Esophagus muscularis mucosa (tissue), 4 donors: ENCODE measurements around the gene PARG.
"Not testable (repeated sequence)": the region's sequence is repeated elsewhere in the genome, so short reads cannot be mapped to it uniquely, and the experiment has no call there.

Source experiments
- EP300 ChIP-seq: sonication (generic); formaldehyde crosslinking; IDR thresholded peaks from one replicate; pipeline ENCODE4 v1.6.1; 2017; ENCODE audit warnings: antibody characterized with exemption
- POLR2AphosphoS5 ChIP-seq, 2 donors: sonication (generic); formaldehyde crosslinking; IDR thresholded peaks; one replicate each; pipeline ENCODE4 v1.6.1; 2017; ENCODE audit warnings: antibody characterized with exemption in 2 of 2
- TF ChIP-seq, protein P1 (sequence below), 3 experiments: fragments of 200-600 bp in 2 of 3; fragments of 450-650 bp in 1 of 3; sonication (generic) in 2 of 3; IDR thresholded peaks; one replicate each; pipeline ENCODE4 v1.5.1; 2017 to 2019; ENCODE audit warnings: antibody characterized with exemption in 3 of 3, mild to moderate bottlenecking in 2 of 3, moderate library complexity in 1 of 3

DNA sequence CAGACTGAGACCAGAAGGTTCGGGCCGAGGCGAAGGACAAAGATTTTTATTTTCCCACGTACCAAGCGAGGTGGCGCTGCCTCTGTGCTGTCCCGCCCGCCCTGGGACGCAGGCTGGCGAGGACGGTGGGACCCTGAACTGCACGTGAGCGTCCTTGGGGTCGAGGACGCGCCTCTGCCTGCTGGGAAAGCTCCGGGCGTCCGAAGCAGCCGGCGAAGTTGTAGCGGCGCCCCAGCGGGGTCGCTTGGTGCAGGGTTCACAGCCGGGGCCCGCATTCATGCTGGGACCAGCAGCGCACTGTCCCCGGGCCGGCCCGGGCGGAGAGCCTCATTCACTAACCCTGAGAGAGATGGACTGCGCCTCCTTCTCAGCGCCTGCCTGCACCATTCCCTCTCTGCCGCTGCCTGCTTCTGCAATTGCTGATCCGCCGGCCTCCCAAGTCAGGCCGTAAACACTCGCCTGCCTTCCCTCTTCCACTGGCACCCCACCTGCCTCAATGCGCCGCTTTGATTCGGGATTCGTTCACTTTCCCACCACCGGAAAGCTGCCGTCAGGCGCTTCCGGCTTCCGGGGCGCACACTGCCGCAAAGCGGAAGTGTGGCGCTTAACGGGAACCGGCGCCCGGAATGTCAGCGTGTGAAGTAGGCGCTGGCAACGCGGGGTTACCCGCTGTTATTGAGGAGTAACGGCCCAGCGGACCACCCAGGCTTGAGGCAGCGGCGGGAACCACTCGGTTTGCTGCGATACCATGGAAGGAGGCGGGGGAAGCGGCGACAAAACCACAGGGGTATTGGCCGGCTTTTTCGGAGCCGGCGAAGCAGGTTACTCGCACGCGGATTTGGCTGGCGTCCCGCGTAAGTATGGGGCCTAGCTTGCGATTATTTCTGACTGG, at the start of gene PARG, which contains the start of gene TIMM23B:
- TF ChIP-seq, protein P1, sequence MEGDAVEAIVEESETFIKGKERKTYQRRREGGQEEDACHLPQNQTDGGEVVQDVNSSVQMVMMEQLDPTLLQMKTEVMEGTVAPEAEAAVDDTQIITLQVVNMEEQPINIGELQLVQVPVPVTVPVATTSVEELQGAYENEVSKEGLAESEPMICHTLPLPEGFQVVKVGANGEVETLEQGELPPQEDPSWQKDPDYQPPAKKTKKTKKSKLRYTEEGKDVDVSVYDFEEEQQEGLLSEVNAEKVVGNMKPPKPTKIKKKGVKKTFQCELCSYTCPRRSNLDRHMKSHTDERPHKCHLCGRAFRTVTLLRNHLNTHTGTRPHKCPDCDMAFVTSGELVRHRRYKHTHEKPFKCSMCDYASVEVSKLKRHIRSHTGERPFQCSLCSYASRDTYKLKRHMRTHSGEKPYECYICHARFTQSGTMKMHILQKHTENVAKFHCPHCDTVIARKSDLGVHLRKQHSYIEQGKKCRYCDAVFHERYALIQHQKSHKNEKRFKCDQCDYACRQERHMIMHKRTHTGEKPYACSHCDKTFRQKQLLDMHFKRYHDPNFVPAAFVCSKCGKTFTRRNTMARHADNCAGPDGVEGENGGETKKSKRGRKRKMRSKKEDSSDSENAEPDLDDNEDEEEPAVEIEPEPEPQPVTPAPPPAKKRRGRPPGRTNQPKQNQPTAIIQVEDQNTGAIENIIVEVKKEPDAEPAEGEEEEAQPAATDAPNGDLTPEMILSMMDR (IDR thresholded peaks at IDR 0.05), result not testable (repeated sequence)
- TF ChIP-seq EP300, result not testable (repeated sequence)
- peak; percentile 80 to 85 for TF ChIP-seq POLR2AphosphoS5 (IDR thresholded peaks at IDR 0.05)
